H1 (cell line): ENCODE measurements around the gene PKD1L1. TPM values are rescaled to one million over a fixed set of nuclear protein-coding genes. Genes with fewer than 3 reads are reported as not detected.
"Not testable (repeated sequence)": the region's sequence is repeated elsewhere in the genome, so short reads cannot be mapped to it uniquely, and the experiment has no call there.

Experiments used
- CTCF ChIA-PET: fragments of 300-600 bp; sonication (Branson Sonifier 250); formaldehyde crosslinking; loops from one replicate; lab custom pipeline; 2021; ENCODE audit not compliant: partially characterized antibody; lab: Charles Lee
- POLR2A ChIA-PET: fragments of 300-600 bp; sonication (Branson Sonifier 250); formaldehyde crosslinking; loops from one replicate; lab custom pipeline; 2021; ENCODE audit warnings: inconsistent platforms; ENCODE audit not compliant: partially characterized antibody; lab: Charles Lee
- DNase-seq, 2 experiments: peaks; one replicate each; pipeline versions ENCODE4 v3.0.0 to v3.0.0-alpha.2; 2010 to 2022; ENCODE audit warnings: low spot score in 2 of 2, low read depth in 1 of 2, mixed read lengths in 1 of 2
- FAIRE-seq: peaks from 2 replicates; lab custom pipeline; 2011; peaks lifted over from hg19 to GRCh38; lab: Jason Lieb, UNC
- H2AFZ ChIP-seq: 2 replicates; pipeline ENCODE4 v1.8.1; 2012; ENCODE audit warnings: low read length, inconsistent platforms
- H2AK5ac ChIP-seq: 2 replicates; pipeline ENCODE4 v1.6.1; 2013; ENCODE audit warnings: low read depth, low read length
- H2BK120ac ChIP-seq: replicated peaks from 2 replicates; pipeline ENCODE3; 2013; ENCODE audit warnings: low read depth, low read length, inconsistent platforms
- H2BK12ac ChIP-seq: 2 replicates; pipeline ENCODE4 v1.6.1; 2013; ENCODE audit warnings: low read depth, low read length
- H2BK15ac ChIP-seq: 2 replicates; pipeline ENCODE4 v1.6.1; 2013; ENCODE audit warnings: low read length
- H2BK20ac ChIP-seq: 2 replicates; pipeline ENCODE4 v1.6.1; 2013; ENCODE audit warnings: low read length
- H2BK5ac ChIP-seq: 2 replicates; pipeline ENCODE4 v1.6.1; 2013; ENCODE audit warnings: low read depth, low read length
- H3K14ac ChIP-seq: 2 replicates; pipeline ENCODE4 v1.6.1; 2013; ENCODE audit warnings: inconsistent platforms; ENCODE audit not compliant: insufficient read length
- H3K18ac ChIP-seq: 2 replicates; pipeline ENCODE4 v1.6.1; 2013; ENCODE audit warnings: low read length; ENCODE audit errors: extremely low read depth
- H3K23ac ChIP-seq: 2 replicates; pipeline ENCODE4 v1.6.1; 2013; ENCODE audit warnings: inconsistent platforms; ENCODE audit not compliant: insufficient read length
- H3K23me2 ChIP-seq: 2 replicates; pipeline ENCODE4 v1.6.1; 2013; ENCODE audit warnings: low read depth, low read length
- H3K27ac ChIP-seq: 2 replicates; pipeline ENCODE4 v1.6.1; 2011; ENCODE audit warnings: low read depth, low read length, inconsistent platforms
- H3K27me3 ChIP-seq, 4 experiments: replicated peaks in 1 of 4; 1 replicate in 1 of 4; 2 replicates in 3 of 4; pipeline versions ENCODE4 v1.6.1 to v1.8.1; 2011 to 2013; ENCODE audit warnings: low read length in 3 of 4, mild to moderate bottlenecking in 3 of 4, inconsistent platforms in 2 of 4, mixed read lengths in 2 of 4, moderate library complexity in 1 of 4; ENCODE audit not compliant: control insufficient read depth in 3 of 4, insufficient read depth in 3 of 4; ENCODE audit errors: extremely low read depth in 1 of 4
- H3K36me3 ChIP-seq, 4 experiments: 2 replicates each; pipeline versions ENCODE4 v1.6.1 to v1.8.1; 2011 to 2013; ENCODE audit warnings: mild to moderate bottlenecking in 4 of 4, low read length in 3 of 4, moderate library complexity in 2 of 4, control low read depth in 1 of 4, inconsistent platforms in 1 of 4; ENCODE audit not compliant: insufficient read depth in 4 of 4, control insufficient read depth in 2 of 4
- H3K4ac ChIP-seq: replicated peaks from 2 replicates; pipeline ENCODE3; 2013; ENCODE audit warnings: low read length, low read depth, mixed read lengths, inconsistent platforms; ENCODE audit not compliant: insufficient read length
- H3K4me1 ChIP-seq, 4 experiments: replicated peaks in 1 of 4; 1 replicate in 1 of 4; 2 replicates in 3 of 4; pipeline versions ENCODE4 v1.6.1 to v1.8.1; 2011 to 2013; ENCODE audit warnings: low read length in 3 of 4, inconsistent platforms in 2 of 4, mixed read lengths in 1 of 4; ENCODE audit not compliant: insufficient read depth in 4 of 4, control insufficient read depth in 3 of 4
- H3K4me2 ChIP-seq, 2 experiments: 2 replicates each; pipeline versions ENCODE4 v1.6.1 to v1.8.1; 2011 to 2013; ENCODE audit warnings: low read depth in 2 of 2, low read length in 2 of 2, control low read depth in 1 of 2, inconsistent platforms in 1 of 2, mild to moderate bottlenecking in 1 of 2; ENCODE audit not compliant: insufficient read depth in 1 of 2
- H3K4me3 ChIP-seq, 4 experiments: fragments of 200-600, 300-600 bp in 1 of 4; sonication (generic), shearing (Covaris generic), sonication (Bioruptor Twin) in 1 of 4; 2 replicates each; pipeline versions ENCODE4 v1.5.1 to v1.8.1; 2011 to 2016; ENCODE audit warnings: low read length in 4 of 4, low read depth in 3 of 4, control low read depth in 2 of 4, inconsistent platforms in 2 of 4, mild to moderate bottlenecking in 2 of 4, mixed read lengths in 1 of 4, moderate library complexity in 1 of 4; ENCODE audit not compliant: insufficient read depth in 2 of 4; ENCODE audit errors: extremely low read depth in 1 of 4
- H3K56ac ChIP-seq: replicated peaks from 2 replicates; pipeline ENCODE3; 2013; ENCODE audit warnings: low read depth, mild to moderate bottlenecking, mixed read lengths, low read length, inconsistent platforms; ENCODE audit not compliant: insufficient read length
- H3K79me1 ChIP-seq: 2 replicates; pipeline ENCODE4 v1.6.1; 2013; ENCODE audit warnings: low read depth, low read length, control low read depth
- H3K79me2 ChIP-seq, 2 experiments: 2 replicates each; pipeline versions ENCODE4 v1.6.1 to v1.8.1; 2012 to 2013; ENCODE audit warnings: low read length in 2 of 2, mild to moderate bottlenecking in 2 of 2, inconsistent platforms in 1 of 2; ENCODE audit not compliant: insufficient read depth in 2 of 2, control insufficient read depth in 1 of 2
- H3K9ac ChIP-seq, 4 experiments: replicated peaks in 1 of 4; 1 replicate in 1 of 4; 2 replicates in 3 of 4; pipeline versions ENCODE4 v1.6.1 to v1.8.1; 2011 to 2013; ENCODE audit warnings: low read depth in 3 of 4, low read length in 3 of 4, control low read depth in 2 of 4, mild to moderate bottlenecking in 2 of 4, moderate library complexity in 2 of 4, inconsistent platforms in 1 of 4; ENCODE audit errors: extremely low read depth in 1 of 4
- H3K9me3 ChIP-seq, 2 experiments: 2 replicates each; pipeline versions ENCODE4 v1.6.1 to v1.8.1; 2012 to 2013; ENCODE audit warnings: mild to moderate bottlenecking in 2 of 2, moderate library complexity in 2 of 2, control low read depth in 1 of 2, inconsistent platforms in 1 of 2, low read depth in 1 of 2, low read length in 1 of 2, mixed read lengths in 1 of 2; ENCODE audit not compliant: insufficient read depth in 2 of 2
- H4K20me1 ChIP-seq, 2 experiments: replicated peaks in 1 of 2; 2 replicates each; pipeline versions ENCODE3 to v1.8.1; 2011 to 2013; ENCODE audit warnings: inconsistent platforms in 2 of 2, low read length in 2 of 2, mild to moderate bottlenecking in 1 of 2; ENCODE audit not compliant: insufficient read depth in 2 of 2, control insufficient read depth in 1 of 2
- H4K5ac ChIP-seq: 2 replicates; pipeline ENCODE4 v1.6.1; 2013; ENCODE audit warnings: low read length, low read depth, mixed read lengths, inconsistent platforms; ENCODE audit not compliant: insufficient read length
- H4K8ac ChIP-seq: 2 replicates; pipeline ENCODE4 v1.8.0; 2013; ENCODE audit warnings: mild to moderate bottlenecking, moderate library complexity, low read length, inconsistent platforms; ENCODE audit not compliant: insufficient read depth; ENCODE audit errors: extremely low read depth
- H4K91ac ChIP-seq: replicated peaks from 2 replicates; pipeline ENCODE3; 2013; ENCODE audit warnings: low read length, mixed read lengths, inconsistent platforms; ENCODE audit not compliant: insufficient read length
- WGBS, 2 experiments: shearing (Covaris generic) in 1 of 2; methylation state at CpG; one replicate each; pipeline versions ENCODE4 v1.1.6 to v1.1.7; 2013 to 2015; ENCODE audit warnings: low lambda C conversion rate in 2 of 2, mixed read lengths in 2 of 2, inconsistent platforms in 1 of 2, low coverage in 1 of 2, missing lambda C conversion rate in 1 of 2; ENCODE audit not compliant: insufficient replicate concordance in 2 of 2, insufficient coverage in 1 of 2, insufficient read length in 1 of 2; ENCODE audit errors: extremely low coverage in 1 of 2, missing lambda C conversion rate in 1 of 2; 5-methylcytosine and 5-hydroxymethylcytosine counted together
- polyA plus RNA-seq, 7 experiments: library from polyadenylated mRNA; depleted of rRNA in 3 of 7; stranded (reverse) in 5 of 7; unstranded in 2 of 7; fragments of >200 nt in 5 of 7; fragments of 200-250 nt in 2 of 7; gene quantifications; 1 replicate in 5 of 7; 2 replicates in 1 of 7; 4 replicates in 1 of 7; pipeline versions ENCODE4 v1.2.1 to v1.2.3, GENCODE V29; 2011 to 2013; ENCODE audit warnings: missing spikeins in 2 of 7, mixed read lengths in 2 of 7
- total RNA-seq: library from RNA; stranded (reverse); fragmentation: NEBNext Ultra II Directional; extraction: Animal tissue kit (Norgen Biotek cat#: 25700); gene quantifications from 2 replicates; pipeline ENCODE4 v1.2.1, GENCODE V29; 2021

The PKD1L1 gene
- total and polyA plus RNA-seq, 2 of the 8 experiments (the other 6 are each of a cell fraction or from before 2014, with no cell fraction given), result 0.22 to 0.35 TPM

DNA sequence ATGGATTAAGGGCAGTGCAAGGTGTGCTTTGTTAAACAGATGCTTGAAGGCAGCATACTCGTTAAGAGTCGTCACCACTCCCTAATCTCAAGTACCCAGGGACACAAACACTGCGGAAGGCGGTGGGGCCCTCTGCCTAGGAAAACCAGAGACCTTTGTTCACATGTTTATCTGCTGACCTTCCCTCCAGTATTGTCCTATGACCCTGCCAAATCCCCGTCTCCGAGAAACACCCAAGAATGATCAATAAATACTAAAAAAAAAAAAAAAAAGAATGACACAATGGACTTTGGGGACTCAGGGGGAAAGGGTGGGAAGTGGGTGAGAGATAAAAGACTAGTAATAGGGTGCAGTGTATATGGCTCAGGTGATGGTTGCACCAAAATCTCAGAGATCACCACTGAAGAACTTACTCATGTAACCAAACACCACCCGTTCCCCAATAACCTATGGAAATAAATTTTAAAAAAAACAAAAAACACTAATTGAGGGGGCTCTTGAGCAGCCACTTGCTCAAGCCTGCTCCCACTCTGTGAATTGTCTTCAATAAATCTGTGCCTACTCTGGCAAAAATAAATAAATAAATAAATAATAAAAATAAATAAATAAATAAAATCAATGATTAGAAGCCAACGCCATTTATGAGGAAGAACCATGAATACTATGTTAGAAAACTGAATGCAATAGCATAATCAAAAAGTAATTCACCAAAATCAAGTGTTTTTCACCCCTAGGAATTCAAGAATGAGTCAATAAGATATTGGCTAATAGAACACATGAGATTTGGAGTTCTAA, 25.0 kb downstream of the PKD1L1 start:
- CTCF ChIA-PET, result interaction anchor here (0.6 kb wide), 1 partner anchor 10 kb away, joined by 3 read pairs; no protein-coding TSS in a partner anchor
- DNase-seq, H3K14ac ChIP-seq, H4K5ac ChIP-seq, H2AFZ ChIP-seq, H3K18ac ChIP-seq, H2BK15ac ChIP-seq, H3K79me1 ChIP-seq, H4K91ac ChIP-seq, H2BK20ac ChIP-seq, H3K56ac ChIP-seq, H3K27me3 ChIP-seq, FAIRE-seq, H3K23me2 ChIP-seq, H2BK5ac ChIP-seq, H3K27ac ChIP-seq, H3K4me1 ChIP-seq, H2BK120ac ChIP-seq, H3K4me3 ChIP-seq, H4K20me1 ChIP-seq, H3K36me3 ChIP-seq, POLR2A ChIA-PET, H3K4ac ChIP-seq, H2BK12ac ChIP-seq, H2AK5ac ChIP-seq, H3K4me2 ChIP-seq, H3K79me2 ChIP-seq, H4K8ac ChIP-seq, H3K9ac ChIP-seq, H3K23ac ChIP-seq: not testable (repeated sequence)
- WGBS, 2 experiments, result 84% methylated on average over 6 of the region's 8 CpGs; no CpG with 5 or more reads in 1 of the 2 experiments
- peaks cover 0 to 13% of the 10 kb centered on the region in 2 experiments; a peak in 1 of 4 replicates for H3K9me3 ChIP-seq
